OCI-LY3 (cell line): ENCODE measurements around the gene IFT27.
"Not testable (repeated sequence)": the region's sequence is repeated elsewhere in the genome, so short reads cannot be mapped to it uniquely, and the experiment has no call there.

Experiments
- EZH2phosphoT487 ChIP-seq: fragments of 200-600 bp; shearing (Covaris generic); IDR thresholded peaks from 2 replicates; pipeline ENCODE4 v1.6.1; 2018; ENCODE audit warnings: antibody characterized with exemption, mixed run types, low read depth
- TF ChIP-seq, protein P1 (sequence below): fragments of 200-600, 300-600 bp; sonication (generic); IDR thresholded peaks from 2 replicates; pipeline ENCODE4 v1.5.1; 2014; ENCODE audit warnings: antibody characterized with exemption, low read length, low read depth

DNA sequence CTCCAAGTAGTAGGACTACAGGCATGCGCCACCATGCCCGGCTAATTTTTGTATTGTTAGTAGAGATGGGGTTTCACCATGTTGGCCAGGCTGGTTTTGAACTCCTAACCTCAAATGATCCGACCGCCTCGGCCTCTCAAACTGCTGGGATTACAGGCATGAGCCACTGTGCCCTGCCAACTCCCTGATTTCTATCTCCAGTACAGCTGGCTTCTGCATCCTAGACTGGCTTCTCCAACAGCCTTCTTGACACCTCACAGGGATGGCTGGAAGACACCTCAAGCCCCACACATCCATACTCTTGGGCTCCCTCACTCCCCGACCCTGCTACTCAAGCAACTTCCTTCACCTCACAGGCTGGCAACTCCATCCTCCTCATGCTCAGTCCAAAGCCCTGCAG is 44.6 kb downstream of the IFT27 start:
- TF ChIP-seq, protein P1, sequence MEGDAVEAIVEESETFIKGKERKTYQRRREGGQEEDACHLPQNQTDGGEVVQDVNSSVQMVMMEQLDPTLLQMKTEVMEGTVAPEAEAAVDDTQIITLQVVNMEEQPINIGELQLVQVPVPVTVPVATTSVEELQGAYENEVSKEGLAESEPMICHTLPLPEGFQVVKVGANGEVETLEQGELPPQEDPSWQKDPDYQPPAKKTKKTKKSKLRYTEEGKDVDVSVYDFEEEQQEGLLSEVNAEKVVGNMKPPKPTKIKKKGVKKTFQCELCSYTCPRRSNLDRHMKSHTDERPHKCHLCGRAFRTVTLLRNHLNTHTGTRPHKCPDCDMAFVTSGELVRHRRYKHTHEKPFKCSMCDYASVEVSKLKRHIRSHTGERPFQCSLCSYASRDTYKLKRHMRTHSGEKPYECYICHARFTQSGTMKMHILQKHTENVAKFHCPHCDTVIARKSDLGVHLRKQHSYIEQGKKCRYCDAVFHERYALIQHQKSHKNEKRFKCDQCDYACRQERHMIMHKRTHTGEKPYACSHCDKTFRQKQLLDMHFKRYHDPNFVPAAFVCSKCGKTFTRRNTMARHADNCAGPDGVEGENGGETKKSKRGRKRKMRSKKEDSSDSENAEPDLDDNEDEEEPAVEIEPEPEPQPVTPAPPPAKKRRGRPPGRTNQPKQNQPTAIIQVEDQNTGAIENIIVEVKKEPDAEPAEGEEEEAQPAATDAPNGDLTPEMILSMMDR: not testable (repeated sequence)
- not testable (repeated sequence) for TF ChIP-seq EZH2phosphoT487
